Fibroblast of skin of right biceps (primary cell): ENCODE measurements around the gene CCDC126.
"Not testable (repeated sequence)": the region's sequence is repeated elsewhere in the genome, so short reads cannot be mapped to it uniquely, and the experiment has no call there.

Experiments used
- DNase-seq: peaks from one replicate; pipeline ENCODE4 v3.0.0-alpha.2; 2013

Gene CCDC126

DNA sequence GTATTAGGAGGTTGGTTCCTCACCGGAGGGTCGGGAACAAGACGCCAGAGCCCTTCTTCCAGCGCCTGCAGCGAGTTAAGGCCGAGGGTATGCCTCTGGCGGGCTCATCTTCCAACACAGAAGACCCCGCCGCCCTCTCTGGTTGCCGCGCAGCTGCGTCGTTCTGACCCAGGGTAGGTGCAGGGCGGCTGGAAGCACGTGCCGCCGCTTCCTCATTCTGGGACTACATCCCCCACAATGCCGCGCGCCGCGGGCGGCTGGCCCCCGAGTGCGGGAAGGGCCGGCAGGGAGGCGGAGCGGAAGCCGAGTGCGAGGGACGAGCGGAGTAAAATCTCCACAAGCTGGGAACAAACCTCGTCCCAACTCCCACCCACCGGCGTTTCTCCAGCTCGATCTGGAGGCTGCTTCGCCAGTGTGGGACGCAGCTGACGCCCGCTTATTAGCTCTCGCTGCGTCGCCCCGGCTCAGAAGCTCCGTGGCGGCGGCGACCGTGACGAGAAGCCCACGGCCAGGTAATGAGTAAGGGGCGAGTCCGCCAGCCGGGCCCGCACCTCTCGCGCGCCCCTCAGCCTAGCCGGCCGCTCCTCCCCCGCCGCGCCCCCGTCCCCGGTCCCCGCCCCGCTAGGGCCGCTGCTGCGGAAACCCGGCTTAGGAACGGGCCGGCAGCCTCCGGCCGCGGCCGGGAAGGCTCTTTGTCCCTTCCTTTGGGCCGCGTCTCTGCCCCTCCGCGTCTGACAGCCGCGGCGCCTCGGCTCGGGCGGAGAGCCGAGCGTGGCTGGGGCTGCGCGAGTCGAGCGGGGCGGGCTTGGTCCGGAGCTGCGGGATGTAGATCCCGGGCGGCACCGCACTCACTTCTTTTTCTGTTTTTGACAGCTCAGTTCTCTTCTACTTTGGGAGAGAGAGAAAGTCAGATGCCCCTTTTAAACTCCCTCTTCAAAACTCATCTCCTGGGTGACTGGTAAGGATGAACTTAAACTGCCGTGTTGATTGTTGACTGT lies at the start of gene CCDC126:
TSS of gene CCDC126 (plus strand) at position 289 of the 998 bp plus-strand sequence. CDS start 13,934 bp downstream, outside the sequence.
- peak; percentile 91 for DNase-seq

GRCh38 chr7:23547662-23548061 lies 49.5 kb upstream of the CCDC126 start:
- no peak for DNase-seq

GRCh38 chr7:23558303-23558702 lies 38.9 kb upstream of the CCDC126 start:
- DNase-seq = no peak

- peak; percentile 67 for DNase-seq
Measured at GRCh38 chr7:23570592-23571200, 26.5 kb upstream of the CCDC126 start.

DNA sequence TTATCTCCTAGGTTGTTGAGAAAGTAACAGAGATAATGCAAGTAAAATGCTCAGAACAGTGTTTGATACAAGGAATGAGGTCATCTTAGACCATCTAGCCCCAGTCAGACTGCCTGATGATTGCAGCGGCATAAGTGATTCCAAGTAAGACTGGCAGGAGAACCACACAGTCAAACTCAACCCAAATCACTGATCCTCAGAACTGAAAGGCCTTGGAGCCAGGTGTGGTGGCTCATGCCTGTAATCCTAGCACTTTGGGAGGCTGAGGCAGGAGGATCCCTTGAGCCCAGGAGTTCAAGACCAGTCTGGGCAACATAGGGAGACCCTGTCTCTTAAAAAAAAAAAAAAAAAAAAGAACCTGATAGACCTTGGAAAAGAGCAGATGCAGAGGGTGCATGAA lies 15.2 kb upstream of the CCDC126 start:
- not testable (repeated sequence) for DNase-seq

DNA sequence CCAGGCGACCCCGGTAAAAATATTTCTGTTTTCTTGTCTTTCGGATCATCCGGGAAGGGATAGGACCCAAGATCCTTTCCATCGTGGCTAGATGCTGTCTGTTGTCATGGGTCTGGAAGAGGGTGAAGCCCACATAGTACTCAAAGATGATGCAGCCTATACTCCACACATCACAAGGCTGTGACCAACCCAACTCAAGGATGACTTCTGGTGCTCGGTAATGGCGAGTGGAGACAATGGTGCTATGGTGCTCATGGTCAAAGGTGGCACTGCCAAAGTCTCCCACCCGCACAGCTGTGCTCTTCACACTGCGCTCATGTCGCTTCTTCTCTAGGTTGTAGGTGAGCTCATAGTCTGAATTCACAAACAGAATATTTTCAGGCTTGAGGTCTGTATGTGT lies 11.9 kb upstream of the CCDC126 start:
- DNase-seq = not testable (repeated sequence)

DNA sequence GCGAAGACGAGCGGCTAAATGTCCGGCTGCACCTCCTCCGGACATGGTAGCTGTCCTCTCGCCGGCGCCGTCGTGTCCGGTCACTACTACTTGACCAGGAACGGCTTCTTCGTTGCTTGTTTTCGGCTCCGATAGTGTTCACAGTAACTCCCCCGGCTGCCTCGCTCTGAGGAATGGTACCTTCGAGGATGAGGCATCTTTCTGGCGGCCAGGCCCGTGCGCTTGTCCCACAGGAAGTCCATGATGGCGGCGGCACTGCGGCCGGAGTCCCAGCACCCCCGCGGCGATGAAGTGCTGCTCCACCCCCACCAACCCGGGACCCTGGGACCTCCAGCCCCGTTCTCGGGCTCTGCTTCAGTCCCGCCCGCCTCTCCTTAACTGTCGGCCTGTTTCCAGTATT lies 11.0 kb upstream of the CCDC126 start:
- DNase-seq = no peak

DNA sequence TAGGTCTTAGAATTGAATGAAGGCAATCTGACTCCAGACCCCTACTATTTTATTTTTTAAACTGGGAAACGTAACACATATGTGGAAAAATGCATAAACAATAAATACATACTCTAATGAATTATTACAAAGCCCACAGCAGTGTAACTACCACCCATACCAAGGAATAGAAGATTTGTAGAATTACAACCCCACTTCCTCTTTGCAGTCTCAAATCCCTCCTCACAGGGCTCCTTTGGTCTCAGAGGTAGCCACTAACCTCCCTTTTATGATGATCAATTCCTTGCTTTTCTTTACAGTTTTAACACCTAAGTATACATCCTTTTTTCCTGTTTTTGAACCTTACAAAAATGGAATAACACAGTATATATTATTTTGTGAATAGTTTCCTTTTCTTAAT lies 6.7 kb upstream of the CCDC126 start:
- no peak for DNase-seq

DNA sequence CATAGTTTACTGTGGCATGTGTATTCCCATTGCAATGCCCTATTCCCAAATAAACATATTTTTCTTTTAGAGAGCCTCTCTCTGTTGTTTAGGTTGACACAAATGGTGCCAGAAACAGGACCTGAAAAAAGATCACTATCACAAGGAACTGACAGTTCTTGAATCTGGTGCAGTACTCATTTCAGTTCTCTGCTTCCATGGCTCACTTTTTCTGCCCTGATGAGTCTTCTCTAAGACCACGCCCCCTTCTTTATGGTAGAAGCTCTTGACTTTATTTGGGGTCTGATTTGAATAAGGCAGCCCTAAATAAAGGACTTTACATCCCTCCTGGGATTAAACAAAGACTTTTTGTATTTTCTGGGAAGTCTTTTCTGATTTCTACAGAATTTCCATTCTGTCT lies 3.5 kb upstream of the CCDC126 start:
- no peak for DNase-seq

- peak; percentile 35 for DNase-seq
Measured at GRCh38 chr7:23594879-23595604, 2.1 kb upstream of the CCDC126 start.

- DNase-seq = no peak
Measured at GRCh38 chr7:23598296-23598695, 1.1 kb downstream of the CCDC126 start.

DNA sequence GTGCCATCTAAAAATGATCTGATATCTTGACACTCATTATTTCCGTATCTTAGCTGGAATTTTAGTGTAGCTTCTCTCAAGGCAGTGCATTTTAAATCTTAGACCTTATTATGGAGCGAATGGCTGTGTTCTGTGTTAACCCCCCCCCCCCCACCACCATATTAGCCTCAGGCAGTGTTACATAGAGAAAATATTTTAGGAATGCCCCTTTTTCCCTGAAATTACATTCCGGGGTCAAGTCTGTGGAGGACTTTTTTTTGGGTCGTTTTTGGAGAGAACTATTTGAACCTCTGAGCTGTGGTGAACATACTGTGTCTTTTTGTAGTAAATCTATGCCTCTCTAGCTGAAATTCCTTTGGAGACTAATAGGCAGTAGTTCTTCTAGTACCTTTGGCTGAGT lies 3.1 kb downstream of the CCDC126 start:
- peak; percentile 62 for DNase-seq

DNA sequence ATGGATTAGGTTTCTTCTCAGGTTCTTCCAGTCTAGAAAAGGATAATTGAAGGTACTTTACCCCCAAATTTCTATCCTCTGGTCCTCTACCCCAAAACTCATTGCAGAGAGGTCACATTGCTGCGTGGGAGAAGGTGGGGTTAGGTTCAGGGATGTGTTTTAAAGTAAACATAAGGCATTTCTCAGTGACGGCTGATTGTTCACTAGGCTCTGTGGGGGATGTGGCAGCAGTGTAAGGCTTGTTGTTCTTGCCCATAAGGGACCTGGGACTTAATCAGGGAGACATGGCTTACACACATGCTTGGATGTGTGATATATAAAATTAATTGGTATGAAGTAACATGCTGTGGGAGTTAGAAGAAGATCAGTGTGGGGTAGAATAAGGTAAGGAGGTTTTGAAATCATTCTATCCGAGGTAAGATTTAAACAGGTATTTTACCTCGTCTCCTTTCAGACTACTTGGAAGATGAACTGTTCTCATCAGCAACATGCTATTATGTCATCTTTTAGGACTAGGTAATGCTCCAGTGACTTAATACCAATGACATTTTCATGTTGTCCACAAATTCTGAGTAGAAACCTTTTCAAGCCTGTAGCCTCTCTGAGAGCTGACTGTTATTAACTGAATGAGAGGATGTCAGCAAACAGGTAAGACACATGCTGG lies 6.6 kb downstream of the CCDC126 start:
- no peak for DNase-seq

DNA sequence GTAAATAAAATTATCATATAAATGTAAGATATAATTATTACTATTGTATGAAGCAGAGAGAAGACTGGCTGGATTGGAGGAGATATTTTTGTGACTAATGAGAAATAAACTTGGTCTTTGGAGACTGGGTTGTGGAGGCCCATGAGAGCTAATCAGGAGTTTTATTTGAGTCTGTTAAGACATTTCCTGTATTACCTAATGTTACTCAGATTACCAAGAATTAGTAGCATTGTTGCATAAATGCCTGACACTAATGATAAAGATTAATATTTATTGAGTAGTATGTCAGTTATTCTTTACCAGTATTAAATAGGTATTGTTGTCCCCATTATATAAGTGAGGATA lies 7.1 kb downstream of the CCDC126 start:
- peak; percentile 12 for DNase-seq

DNA sequence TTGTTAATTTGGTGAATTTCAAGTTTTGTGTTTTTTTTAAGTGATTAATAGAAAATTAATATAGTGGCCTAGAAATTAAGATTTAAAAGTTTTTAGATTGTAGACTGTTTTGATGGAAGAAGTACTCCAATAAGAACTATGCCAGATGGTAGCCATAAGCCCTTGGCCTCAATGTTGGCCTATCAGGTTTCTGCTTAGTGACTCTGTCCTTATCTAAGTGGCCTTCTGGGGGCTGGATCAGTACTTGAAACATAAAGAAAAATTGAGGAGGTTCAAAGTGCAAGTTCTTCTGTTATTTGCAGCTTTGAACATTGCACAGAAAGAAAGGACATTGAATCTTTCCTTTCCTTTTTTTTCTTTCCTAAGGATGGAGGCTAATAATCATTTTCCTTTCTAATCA lies 9.9 kb downstream of the CCDC126 start:
- no peak for DNase-seq

GRCh38 chr7:23607866-23608265 lies 10.7 kb downstream of the CCDC126 start:
- no peak for DNase-seq

- no peak for DNase-seq
Measured at GRCh38 chr7:23615331-23615730, 18.1 kb downstream of the CCDC126 start.

DNA sequence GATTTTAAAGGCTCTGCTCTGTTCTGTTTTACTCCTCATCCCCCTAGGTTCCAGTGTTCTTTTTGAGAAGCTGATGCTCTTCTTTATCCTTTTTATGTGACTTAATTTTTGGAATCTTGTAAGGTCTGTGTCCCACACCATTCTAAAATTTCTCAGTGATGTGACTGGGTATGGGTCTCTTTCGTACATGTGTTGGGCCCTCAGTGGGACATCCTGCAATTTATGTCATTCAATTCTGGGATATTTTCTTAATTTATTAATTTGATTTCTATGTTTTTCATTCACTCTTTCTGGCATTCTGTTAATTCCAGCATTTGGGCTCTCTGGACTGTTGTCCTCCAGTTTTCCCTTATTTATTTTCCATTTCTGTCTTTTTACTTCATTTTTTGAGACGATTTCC lies 19.4 kb downstream of the CCDC126 start:
- peak; percentile 3 for DNase-seq

- DNase-seq = no peak
Measured at GRCh38 chr7:23617482-23617881, 20.3 kb downstream of the CCDC126 start.

DNA sequence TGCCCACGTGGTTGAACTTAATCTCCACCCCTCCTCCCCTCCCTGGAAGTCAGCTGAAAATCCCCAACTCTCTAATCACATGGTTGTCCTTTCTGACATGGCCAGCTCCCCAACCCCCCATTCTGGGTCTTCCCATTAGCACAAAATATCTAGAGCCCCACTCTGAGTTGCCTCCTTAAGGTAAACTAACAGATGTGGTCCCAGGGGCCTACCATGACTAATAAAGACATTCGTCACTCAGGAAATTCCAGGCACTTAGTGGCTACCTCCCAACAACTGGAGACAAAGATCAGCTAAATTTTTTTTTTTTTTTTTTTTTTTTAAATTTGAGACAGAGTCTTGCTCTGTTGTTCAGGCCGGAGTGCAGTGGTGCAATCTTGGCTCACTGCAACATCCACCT lies 21.1 kb downstream of the CCDC126 start:
- DNase-seq = peak; percentile 60

DNA sequence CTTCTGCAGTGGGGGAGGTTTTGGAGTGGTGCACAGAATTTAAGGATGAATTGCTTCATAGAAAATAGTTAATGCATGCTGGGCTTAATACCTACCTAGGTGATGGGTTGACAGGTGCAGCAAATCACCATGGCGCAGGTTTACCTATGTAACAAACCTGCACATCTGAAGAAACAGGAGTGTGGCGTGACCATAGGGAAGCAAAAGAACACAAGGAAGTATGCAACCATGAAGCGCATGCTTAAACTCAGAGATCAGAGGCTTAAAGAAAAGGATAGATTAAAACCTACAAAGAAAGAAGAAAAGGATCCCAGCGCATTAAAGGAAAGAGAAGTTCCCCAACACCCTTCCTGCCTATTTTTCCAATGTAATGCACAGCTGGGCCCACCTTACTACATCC lies 22.0 kb downstream of the CCDC126 start:
- no peak for DNase-seq

- peak; percentile 52 for DNase-seq
Measured at GRCh38 chr7:23622506-23622925, 25.3 kb downstream of the CCDC126 start.

DNA sequence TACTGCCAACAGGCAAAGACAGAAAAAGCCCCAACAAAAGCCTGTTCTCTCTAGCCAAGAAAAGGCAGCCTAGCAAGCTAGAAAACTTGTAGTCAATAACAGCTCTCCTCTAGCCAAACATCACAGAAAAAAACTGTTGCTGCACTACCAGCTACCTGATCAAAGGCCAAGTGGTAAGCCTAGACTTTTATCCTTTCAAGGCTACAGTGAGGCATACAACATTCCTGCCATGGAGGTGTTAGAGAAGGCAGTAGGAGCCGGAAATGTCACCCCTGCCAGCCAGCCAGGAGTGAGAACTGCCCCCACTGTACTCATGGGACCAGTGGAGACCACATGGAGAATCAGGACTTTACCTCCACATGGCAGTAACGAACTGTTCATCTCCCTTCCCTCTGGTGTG lies 31.2 kb downstream of the CCDC126 start:
- no peak for DNase-seq
